Measurements from ENCODE around the gene SYNM.
"Not testable (repeated sequence)": the region's sequence is repeated elsewhere in the genome, so short reads cannot be mapped to it uniquely, and the experiment has no call there.

SYNM gene

GRCh38 chr15:99110581-99111320 is 5.9 kb downstream of the SYNM start:
- no peak for DNase-seq (ENCODE audit: extremely low spot score)
- ChIA-PET POLR2A (no interaction called here), CTCF (interaction anchor here (2.2 to 4.0 kb wide), 5 partner anchors 10 to 332 kb away, joined by 5 to 21 read pairs (median 8); no protein-coding TSS in a partner anchor)
- TF ChIP-seq CTCF (IDR thresholded peaks at IDR 0.05; ENCODE audit: control extremely low read depth, extremely low read depth, low read depth, missing control alignments) = no peak

- DNase-seq (ENCODE audit: extremely low spot score); POLR2A ChIA-PET: not testable (repeated sequence)
- CTCF ChIA-PET = interaction anchor here (2.2 to 4.0 kb wide), 3 partner anchors 11 to 35 kb away, joined by 7 to 21 read pairs (median 12); no protein-coding TSS in a partner anchor
These were observed 6.8 kb downstream of the SYNM start for GRCh38 chr15:99111641-99112040.

- ChIA-PET CTCF (interaction anchor here (0.8 kb wide), 1 partner anchor 14 kb away, joined by 3 read pairs; no protein-coding TSS in a partner anchor), POLR2A (no interaction called here)
- no peak for DNase-seq (ENCODE audit: extremely low spot score)
These were observed 8.8 kb downstream of the SYNM start for GRCh38 chr15:99113547-99114271.

DNA sequence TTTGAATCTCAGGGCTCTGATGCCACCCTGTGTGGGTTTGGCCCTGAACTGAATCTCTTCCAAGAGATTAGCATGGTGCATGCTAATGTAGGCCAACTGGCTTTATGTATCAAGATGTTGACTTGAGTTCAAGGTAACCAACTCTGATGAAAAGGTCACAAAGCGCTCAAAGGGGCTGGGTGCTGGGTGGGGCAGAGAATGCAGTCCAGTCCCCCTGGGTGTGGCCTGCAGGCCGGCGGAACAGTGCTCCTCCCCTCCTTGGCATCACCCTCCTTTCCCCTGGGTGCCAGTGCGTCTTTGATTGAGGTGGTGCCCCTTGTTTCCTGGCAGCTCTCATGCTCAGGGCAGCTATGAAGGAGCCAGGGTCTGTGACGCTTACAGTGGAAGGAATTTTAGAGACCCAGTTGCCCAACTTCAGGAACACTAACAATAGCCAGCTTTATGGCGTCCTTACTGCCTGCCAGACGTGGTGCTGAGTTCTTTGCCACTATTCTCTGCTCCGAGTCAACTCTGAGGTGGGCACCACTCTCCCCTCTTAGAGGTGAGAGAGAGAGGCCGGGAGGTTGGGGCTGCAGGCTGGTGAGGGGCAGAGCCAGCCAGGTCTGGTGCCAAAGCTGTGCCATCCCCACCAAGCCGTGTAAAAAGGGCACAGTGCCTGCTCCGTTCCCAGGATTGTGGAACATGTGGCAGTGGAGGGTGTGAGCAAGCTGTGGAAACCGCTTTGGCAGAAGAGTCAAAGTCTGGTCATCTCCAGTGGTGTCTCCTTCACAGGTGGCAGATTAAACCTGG is 9.8 kb downstream of the SYNM start:
- TF ChIP-seq CTCF (IDR thresholded peaks at IDR 0.05; ENCODE audit: control extremely low read depth, extremely low read depth, low read depth, missing control alignments) = no peak
- CTCF ChIA-PET = no interaction called here
- POLR2A ChIA-PET = no interaction called here
- no peak for DNase-seq (ENCODE audit: extremely low spot score)

More at GRCh38 chr15:99113547-99114271, 8.8 kb downstream of the SYNM start:
- TF ChIP-seq CTCF (IDR thresholded peaks at IDR 0.05; ENCODE audit: control extremely low read depth, extremely low read depth, low read depth, missing control alignments) = no peak

- ChIA-PET CTCF (no interaction called here), POLR2A (no interaction called here)
- no peak for DNase-seq (ENCODE audit: extremely low spot score)
- no peak for TF ChIP-seq CTCF (IDR thresholded peaks at IDR 0.05; ENCODE audit: control extremely low read depth, extremely low read depth, low read depth, missing control alignments)
These were observed 10.7 kb downstream of the SYNM start for GRCh38 chr15:99115300-99116215.

DNA sequence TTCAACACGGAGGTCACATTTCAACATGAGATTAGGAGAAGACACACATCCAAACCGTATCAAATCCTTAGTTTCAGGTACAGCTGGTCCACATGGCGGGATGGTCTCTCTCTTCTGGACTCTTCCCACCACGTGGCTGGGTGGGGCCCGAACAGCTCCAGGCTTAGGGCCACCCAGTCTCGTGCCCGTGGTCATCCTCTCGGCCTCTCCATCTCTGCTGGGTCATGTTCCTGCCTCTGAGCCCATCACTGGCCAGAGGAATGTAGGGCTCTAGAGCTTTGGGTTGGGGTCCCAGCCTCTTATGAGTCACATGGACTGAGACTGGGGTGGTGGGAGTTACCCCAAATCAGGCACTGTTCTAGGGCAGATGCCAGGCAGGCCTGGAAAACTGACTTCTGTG is 12.2 kb downstream of the SYNM start:
- DNase-seq (ENCODE audit: extremely low spot score) = no peak
- ChIA-PET CTCF (interaction anchor here (2.0 kb wide), 1 partner anchor 15 kb away, joined by 11 read pairs; no protein-coding TSS in a partner anchor), POLR2A (no interaction called here)
- no peak for TF ChIP-seq CTCF (IDR thresholded peaks at IDR 0.05; ENCODE audit: control extremely low read depth, extremely low read depth, low read depth, missing control alignments)
